ENCODE results near the gene CPT1B.

Gene CPT1B

GRCh38 chr22:50568626-50569025 lies 9.6 kb downstream of the CPT1B start:
- DNase-seq = no peak

DNA sequence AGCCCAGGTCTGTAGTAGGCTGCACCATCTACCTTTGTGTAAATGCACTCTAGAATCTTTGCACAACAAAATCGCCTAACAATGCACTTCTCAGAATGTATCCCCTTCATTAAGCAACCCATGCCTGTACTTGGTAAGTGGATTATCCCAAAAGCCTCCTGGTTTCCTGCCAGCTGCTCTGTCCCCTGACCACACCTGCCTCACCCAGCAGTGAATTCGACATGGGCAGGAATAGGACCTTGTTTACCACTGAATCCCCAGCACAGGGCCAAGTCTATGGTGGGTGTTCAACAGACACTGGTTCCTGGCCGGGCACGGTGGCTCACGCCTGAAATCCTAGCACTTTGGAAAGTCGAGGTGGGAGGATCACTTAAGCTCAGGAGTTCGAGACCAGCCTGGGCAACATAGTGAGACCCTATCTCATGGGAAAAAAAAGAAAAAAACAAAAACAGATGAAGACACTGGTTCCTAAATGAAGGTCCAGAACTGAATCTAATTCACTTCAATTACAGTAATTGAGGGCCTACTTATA lies 10.4 kb downstream of the CPT1B start:
- no peak for DNase-seq

GRCh38 chr22:50564289-50564688 lies 13.9 kb downstream of the CPT1B start:
- no peak for DNase-seq

DNA sequence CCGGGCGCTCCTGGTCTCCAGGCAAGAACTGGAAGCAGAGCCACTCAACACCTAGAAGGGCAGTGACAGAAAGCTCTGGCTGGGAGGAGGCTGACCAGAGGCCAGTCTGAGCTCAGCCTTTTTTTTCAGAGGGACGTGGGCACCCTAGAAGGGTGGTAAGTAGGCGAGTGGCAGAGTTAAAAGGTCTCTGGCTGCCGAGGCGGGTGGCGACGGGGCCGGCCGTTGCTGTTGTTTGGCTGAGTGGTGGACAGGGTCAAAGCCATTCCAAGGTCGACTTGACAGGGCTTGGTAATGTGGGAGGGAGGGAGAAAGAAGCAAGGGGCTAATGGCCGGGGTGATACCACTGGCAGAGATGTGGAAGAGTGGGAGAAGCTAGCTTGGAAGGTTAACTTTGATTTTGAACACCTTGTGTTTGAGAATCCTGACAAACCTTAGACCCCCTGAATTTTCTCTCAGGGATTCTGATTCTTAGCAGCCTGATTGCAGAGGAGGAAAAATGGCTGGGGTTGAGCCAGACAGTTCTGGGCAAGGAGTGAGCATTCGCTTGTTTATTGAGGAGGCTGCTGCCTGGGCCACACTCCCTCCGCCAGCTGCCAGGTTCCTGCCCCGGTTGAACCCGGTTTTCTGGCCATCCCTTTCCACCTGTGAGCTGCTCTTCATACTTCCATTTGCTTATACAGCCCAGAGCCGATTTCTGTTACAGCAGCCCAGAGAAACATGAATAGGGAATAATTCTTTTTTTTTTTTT lies 14.6 kb downstream of the CPT1B start:
- no peak for DNase-seq

GRCh38 chr22:50562523-50563412 lies 15.5 kb downstream of the CPT1B start, which contains the start of gene SYCE3:
Gene SYCE3, minus strand, starts transcription at chr22:50562919. Its CDS starts 6,514 bp downstream, at chr22:50556405.
- DNase-seq = peak; percentile 95 to 97

- no peak for DNase-seq
Observed at GRCh38 chr22:50561401-50562358, 16.5 kb downstream of the CPT1B start.

DNA sequence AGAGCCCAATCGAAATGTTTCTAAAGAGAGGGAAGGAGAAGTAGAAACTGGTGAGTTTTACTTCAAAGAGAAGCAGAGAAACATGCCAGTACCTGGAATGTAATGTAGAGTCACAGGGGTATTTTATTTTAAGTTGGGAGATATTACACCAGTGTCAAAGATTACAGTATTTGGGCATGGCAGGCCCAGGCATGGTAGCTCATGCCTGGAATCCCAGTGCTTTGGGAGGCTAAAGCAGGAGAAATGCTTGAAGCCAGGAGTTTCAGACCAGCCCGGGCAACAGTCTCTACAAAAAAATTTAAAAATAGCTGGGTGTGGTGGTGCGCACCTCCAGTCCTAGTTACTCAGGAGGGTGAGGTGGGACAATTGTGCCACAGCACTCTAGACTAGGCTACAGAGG lies 18.2 kb downstream of the CPT1B start:
- DNase-seq = no peak

DNA sequence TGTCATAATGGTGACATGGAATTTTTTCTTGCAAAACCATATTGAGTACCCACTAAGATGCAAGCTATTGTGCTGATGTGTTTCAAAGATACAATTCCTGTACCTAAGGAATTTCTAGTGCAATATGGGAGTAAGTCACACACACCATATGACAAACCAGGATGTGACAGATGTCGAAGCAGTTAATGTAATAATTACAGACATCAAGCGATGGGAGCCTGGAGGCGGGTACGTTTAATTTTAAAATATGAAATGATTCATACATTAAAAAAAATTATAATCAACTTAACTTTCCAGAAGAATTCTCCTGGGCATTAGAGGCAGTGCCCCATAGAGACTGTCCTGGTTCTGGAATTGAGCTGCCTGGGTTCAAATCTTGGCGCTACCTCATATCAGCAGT lies 21.5 kb downstream of the CPT1B start:
- no peak for DNase-seq

DNA sequence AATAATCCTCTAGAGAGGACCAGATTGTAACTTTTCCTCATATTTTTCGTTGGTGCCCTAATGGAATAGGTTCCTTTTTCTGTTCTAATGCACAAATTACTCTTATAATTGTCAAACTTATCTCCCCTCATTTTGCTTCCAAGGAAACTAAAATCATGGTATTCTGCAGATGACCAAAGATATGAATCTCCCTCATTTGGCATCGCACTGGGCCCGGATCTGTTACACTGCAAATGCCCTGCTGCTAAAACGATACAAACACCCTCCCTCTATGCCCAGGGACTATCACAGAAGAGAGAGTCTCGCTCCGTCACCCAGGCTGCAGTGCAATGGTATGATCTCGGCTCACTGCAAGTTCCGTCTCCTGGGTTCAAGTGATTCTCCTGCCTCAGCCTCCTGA lies 24.9 kb downstream of the CPT1B start:
- DNase-seq = no peak

GRCh38 chr22:50551160-50551752 lies 27.0 kb downstream of the CPT1B start:
- no peak for DNase-seq

GRCh38 chr22:50550395-50550794 lies 27.8 kb downstream of the CPT1B start:
- no peak for DNase-seq

DNA sequence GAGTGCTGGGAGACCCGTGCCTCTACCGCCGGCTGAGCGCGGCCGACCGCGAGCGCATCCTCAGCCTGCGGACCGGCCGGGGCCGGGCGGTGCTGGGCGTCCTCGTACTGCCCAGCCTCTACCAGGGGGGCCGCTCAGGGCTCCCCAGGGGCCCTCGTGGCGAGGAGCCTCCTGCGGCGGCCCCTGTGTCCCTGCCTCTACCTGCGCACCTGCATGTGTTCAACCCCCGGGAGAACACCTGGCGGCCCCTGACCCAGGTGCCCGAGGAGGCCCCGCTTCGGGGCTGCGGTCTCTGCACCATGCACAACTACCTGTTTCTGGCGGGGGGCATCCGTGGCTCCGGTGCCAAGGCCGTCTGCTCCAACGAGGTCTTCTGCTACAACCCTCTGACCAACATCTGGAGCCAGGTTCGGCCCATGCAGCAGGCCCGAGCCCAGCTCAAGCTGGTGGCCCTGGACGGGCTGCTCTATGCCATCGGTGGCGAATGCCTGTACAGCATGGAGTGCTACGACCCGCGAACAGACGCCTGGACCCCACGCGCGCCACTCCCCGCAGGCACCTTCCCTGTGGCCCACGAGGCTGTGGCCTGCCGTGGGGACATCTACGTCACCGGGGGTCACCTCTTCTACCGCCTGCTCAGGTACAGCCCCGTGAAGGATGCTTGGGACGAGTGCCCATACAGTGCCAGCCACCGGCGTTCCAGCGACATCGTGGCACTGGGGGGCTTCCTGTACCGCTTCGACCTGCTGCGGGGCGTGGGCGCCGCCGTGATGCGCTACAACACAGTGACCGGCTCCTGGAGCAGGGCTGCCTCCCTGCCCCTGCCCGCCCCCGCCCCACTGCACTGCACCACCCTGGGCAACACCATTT lies 29.1 kb downstream of the CPT1B start:
- no peak for DNase-seq

GRCh38 chr22:50548040-50548920 lies 29.9 kb downstream of the CPT1B start:
- DNase-seq = no peak

DNA sequence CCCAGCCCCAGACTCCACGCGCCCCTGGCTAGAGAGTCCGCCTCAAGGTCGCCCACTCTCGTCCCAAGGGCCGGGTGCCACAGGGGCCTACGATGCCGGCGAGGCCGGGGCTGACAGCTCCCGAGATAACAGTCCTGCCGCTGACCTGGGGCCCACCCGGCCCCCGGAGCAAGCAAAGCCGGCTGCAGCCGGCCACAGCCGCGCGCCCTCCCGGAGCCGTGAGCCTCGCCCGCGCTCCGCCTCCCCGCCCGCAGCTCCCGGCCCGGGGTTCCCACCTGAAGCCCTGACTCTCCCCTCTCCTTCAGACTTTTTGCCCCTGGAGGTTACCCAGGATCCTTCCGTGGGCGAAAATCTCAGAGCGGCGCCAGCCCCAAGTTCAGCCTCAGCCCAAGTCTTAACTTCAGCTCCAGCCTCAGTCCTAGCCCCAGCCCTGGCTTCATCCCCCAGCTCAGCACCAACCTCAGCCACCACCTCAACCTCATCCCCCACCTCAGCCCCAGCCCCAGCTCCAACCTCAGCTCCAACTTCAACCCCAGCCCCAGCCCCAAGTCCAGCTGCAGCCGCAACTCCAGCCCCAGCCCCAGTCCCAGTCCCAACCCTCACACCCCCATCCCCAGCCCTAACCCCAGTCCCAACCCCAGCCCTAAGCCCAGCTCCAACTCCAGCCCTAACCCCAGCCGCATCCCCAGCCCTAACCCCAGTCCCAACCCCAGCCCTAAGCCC lies 30.8 kb downstream of the CPT1B start:
- no peak for DNase-seq

- no peak for DNase-seq
Observed at GRCh38 chr22:50546326-50547262, 31.6 kb downstream of the CPT1B start.

DNA sequence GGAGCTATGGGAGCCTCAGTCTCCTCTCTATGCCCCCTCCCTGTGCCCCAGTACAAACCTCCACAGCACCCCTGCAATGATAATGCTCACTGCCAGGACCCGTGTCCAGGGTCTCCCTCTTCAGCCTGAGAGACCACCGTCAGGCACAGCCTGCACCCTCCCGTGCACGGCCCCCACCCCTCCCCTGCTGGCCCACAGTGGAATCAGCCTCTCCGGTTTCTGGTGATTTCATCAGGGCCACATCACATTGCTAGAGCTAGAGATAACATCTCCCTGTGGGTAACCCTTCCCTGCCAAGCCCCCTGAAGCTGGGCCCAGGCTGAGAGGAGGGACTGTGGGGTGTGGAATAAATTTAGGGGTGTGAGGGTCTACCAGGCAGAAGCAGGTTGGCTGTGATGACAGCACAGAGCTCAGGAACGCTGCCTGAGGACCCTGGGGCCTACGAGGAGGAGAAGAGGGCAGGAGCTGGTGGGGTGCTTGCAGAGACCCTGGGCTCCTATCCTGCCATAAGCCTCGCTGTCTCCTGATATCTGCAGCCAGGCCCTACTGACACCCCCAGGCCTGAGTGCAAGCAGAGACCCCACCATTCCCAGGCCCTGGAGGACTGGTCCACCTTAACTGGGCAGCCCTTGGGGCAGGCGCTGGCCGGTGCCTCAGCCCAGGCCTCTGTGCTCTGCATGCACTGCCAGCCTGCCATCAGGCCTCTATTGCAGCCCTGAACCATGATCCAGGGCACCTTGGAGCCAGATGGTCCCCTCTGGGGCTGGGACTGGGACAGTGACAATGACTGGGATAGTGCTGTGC lies 32.5 kb downstream of the CPT1B start, which contains the start of gene KLHDC7B:
Gene KLHDC7B (plus strand): TSS at position 378 of the 804 bp plus-strand sequence. CDS start 345 bp downstream, at position 723.
- DNase-seq = peak in 1 of 2 experiments; percentile 31

DNA sequence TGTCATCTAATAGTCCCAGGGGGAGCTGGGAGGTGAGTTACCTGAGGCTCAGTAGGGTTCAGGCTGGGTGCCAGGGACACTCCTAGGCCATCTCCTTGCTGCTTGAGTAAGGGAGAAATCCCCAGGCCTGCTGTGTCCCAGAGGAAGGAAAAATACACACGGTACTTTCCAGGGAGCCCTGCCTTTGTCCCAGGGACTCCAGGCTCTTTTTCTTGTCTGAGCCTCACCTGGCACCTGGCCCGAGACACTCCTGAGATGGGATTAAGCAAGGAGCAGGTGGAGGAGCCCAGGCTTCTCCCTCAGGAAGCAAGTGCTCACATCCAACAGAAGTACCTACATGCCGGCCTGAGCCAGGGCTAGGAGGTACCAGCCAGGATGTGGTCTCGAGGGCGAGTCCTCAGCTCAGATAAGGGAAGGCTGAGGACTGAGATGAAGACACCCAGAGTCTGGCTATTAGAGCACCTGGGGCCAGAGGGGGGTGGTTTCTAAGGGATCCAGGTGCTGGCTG lies 33.4 kb downstream of the CPT1B start:
- no peak for DNase-seq
